HepG2 (cell line): Measurements from ENCODE around the gene SLC25A45. TPM values are rescaled to one million over a fixed set of nuclear protein-coding genes. Genes with fewer than 3 reads are reported as not detected.

ENCODE experiments used
- ATRX ChIP-seq: sonication (generic); formaldehyde crosslinking; IDR thresholded peaks from 2 replicates; pipeline ENCODE4 v1.4.0; 2020; ENCODE audit warnings: missing genetic modification reagents, borderline replicate concordance
- BCL3 ChIP-seq: sonication (generic); formaldehyde crosslinking; IDR thresholded peaks from 2 replicates; pipeline ENCODE4 v1.5.1; 2020; ENCODE audit warnings: mild to moderate bottlenecking, missing genetic modification reagents, moderate library complexity
- CC2D1A ChIP-seq: sonication (generic); formaldehyde crosslinking; IDR thresholded peaks from 2 replicates; pipeline ENCODE4 v1.8.1; 2023; ENCODE audit warnings: mild to moderate bottlenecking, missing genetic modification reagents
- CREM ChIP-seq, 2 experiments: sonication (generic) in 1 of 2; formaldehyde crosslinking in 1 of 2; IDR thresholded peaks; 2 replicates each; pipeline versions ENCODE4 v1.4.0 to v1.6.1; 2016 to 2020; ENCODE audit warnings: antibody characterized with exemption in 1 of 2, mild to moderate bottlenecking in 1 of 2, missing genetic modification reagents in 1 of 2
- HBP1 ChIP-seq: IDR thresholded peaks from 2 replicates; pipeline ENCODE4 v1.6.1; 2016; ENCODE audit warnings: low read depth, control low read depth
- HMGXB3 ChIP-seq: sonication (generic); formaldehyde crosslinking; IDR thresholded peaks from 2 replicates; pipeline ENCODE4 v1.4.0; 2020; ENCODE audit warnings: missing genetic modification reagents, borderline replicate concordance
- IKZF1 ChIP-seq: fragments of 450-650 bp; IDR thresholded peaks from 2 replicates; pipeline ENCODE4 v1.7.1; 2016
- KLF15 ChIP-seq: sonication (generic); formaldehyde crosslinking; IDR thresholded peaks from 2 replicates; pipeline ENCODE4 v1.8.1; 2023; ENCODE audit warnings: borderline replicate concordance, mild to moderate bottlenecking, inconsistent platforms, missing genetic modification reagents, mixed read lengths
- KLF16 ChIP-seq, 2 experiments: sonication (generic) in 1 of 2; formaldehyde crosslinking in 1 of 2; IDR thresholded peaks; 2 replicates each; pipeline versions ENCODE4 v1.6.1 to v1.8.0; 2016 to 2023; ENCODE audit warnings: missing genetic modification reagents in 2 of 2, missing compliant biosample characterization in 1 of 2
- MEF2D ChIP-seq: sonication (generic); formaldehyde crosslinking; IDR thresholded peaks from 2 replicates; pipeline ENCODE4 v1.5.1; 2020; ENCODE audit warnings: mild to moderate bottlenecking, missing genetic modification reagents
- MYC ChIP-seq: sonication (generic); formaldehyde crosslinking; IDR thresholded peaks from 2 replicates; pipeline ENCODE4 v1.9.0; 2021; ENCODE audit warnings: missing genetic modification reagents, borderline replicate concordance
- NAIF1 ChIP-seq: sonication (generic); formaldehyde crosslinking; IDR thresholded peaks from 2 replicates; pipeline ENCODE4 v1.5.0; 2020; ENCODE audit warnings: mild to moderate bottlenecking, missing genetic modification reagents, borderline replicate concordance
- NKX3-1 ChIP-seq: sonication (generic); formaldehyde crosslinking; IDR thresholded peaks from 2 replicates; pipeline ENCODE4 v1.5.0; 2020; ENCODE audit warnings: missing genetic modification reagents
- PHF21A ChIP-seq: sonication (generic); formaldehyde crosslinking; IDR thresholded peaks from 2 replicates; pipeline ENCODE4 v1.5.0; 2020; ENCODE audit warnings: mild to moderate bottlenecking, missing genetic modification reagents
- TBX2 ChIP-seq: sonication (generic); formaldehyde crosslinking; IDR thresholded peaks from 2 replicates; pipeline ENCODE4 v1.5.0; 2020; ENCODE audit warnings: missing genetic modification reagents, mild to moderate bottlenecking, borderline replicate concordance
- ZBTB20 ChIP-seq: sonication (generic); formaldehyde crosslinking; IDR thresholded peaks from 2 replicates; pipeline ENCODE4 v1.8.1; 2023; ENCODE audit warnings: missing genetic modification reagents, low read depth, mild to moderate bottlenecking, borderline replicate concordance
- ZFX ChIP-seq: sonication (generic); formaldehyde crosslinking; IDR thresholded peaks from 2 replicates; pipeline ENCODE4 v1.4.0; 2020; ENCODE audit warnings: mild to moderate bottlenecking, low read depth, missing genetic modification reagents, moderate library complexity
- ZNF101 ChIP-seq: sonication (generic); formaldehyde crosslinking; IDR thresholded peaks from 2 replicates; pipeline ENCODE4 v1.4.0; 2020; ENCODE audit warnings: mild to moderate bottlenecking, low read depth, missing genetic modification reagents, borderline replicate concordance
- ZNF547 ChIP-seq: sonication (generic); formaldehyde crosslinking; IDR thresholded peaks from 2 replicates; pipeline ENCODE4 v1.5.1; 2020; ENCODE audit warnings: mild to moderate bottlenecking, missing genetic modification reagents
- ZNF720 ChIP-seq: sonication (generic); formaldehyde crosslinking; IDR thresholded peaks from 2 replicates; pipeline ENCODE4 v1.4.0; 2020; ENCODE audit warnings: missing genetic modification reagents
- ZNF768 ChIP-seq: sonication (generic); formaldehyde crosslinking; IDR thresholded peaks from 2 replicates; pipeline ENCODE4 v1.4.0; 2020; ENCODE audit warnings: missing genetic modification reagents
- ZNF792 ChIP-seq: IDR thresholded peaks from 2 replicates; pipeline ENCODE4 v1.6.1; 2016
- ZNF878 ChIP-seq: sonication (generic); formaldehyde crosslinking; IDR thresholded peaks from 2 replicates; pipeline ENCODE4 v1.8.1; 2023; ENCODE audit warnings: mild to moderate bottlenecking, missing genetic modification reagents, moderate library complexity
- ZNF883 ChIP-seq: sonication (generic); formaldehyde crosslinking; IDR thresholded peaks from 2 replicates; pipeline ENCODE4 v1.5.1; 2020; ENCODE audit warnings: mild to moderate bottlenecking, missing genetic modification reagents; ENCODE audit errors: not compliant biosample characterization
- ZNF891 ChIP-seq: sonication (generic); formaldehyde crosslinking; IDR thresholded peaks from 2 replicates; pipeline ENCODE4 v1.5.0; 2020; ENCODE audit warnings: mild to moderate bottlenecking, missing genetic modification reagents
- polyA plus RNA-seq, 8 experiments: library from polyadenylated mRNA; depleted of rRNA in 3 of 8; stranded (reverse) in 7 of 8; unstranded in 1 of 8; fragments of >200 nt; fragmentation: Illumina TruSeq in 4 of 8; extraction: Trizol in 4 of 8; gene quantifications; 2 replicates each; pipeline versions ENCODE4 v1.2.1 to v1.2.3, GENCODE V29; 2011 to 2016; ENCODE audit warnings: low read depth in 4 of 8, missing spikeins in 1 of 8, mixed read lengths in 1 of 8; ENCODE audit not compliant: insufficient read depth in 1 of 8
- total RNA-seq, 5 experiments: library from RNA; depleted of rRNA; stranded (reverse); fragments of >200 nt; fragmentation: Illumina TruSeq; extraction: Trizol; gene quantifications; 2 replicates each; pipeline ENCODE4 v1.2.3, GENCODE V29; 2016; ENCODE audit warnings: low read depth in 1 of 5

The SLC25A45 gene
- total and polyA plus RNA-seq, 2 of the 13 experiments (the other 11 are each of a cell fraction or from before 2014, with no cell fraction given), result 1.2 to 3.4 TPM

DNA sequence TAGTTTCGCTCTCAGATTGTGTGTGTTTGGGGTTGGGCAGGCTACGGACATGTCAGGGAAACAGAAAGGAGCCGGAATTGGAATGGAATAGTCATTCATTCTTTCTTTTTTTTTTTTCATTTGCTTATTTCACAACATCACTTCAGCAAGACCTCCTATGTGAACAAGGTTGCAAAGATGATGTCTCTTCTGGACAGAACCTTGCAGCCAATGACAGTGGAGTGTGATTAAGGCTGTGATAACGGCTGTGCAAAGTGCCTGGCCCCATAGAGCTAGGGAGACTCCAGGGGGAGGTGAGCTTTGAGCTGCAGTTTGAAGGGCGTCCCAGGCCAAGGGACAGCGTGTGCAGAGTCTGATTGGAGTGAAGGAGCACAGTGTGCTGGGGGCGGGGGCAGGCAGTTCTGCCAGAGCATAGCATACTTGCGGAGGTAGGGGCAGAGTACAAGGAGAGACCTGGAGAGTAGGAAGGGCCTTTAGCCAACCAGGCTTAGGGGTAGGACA lies 24.5 kb downstream of the SLC25A45 start (continued):
- no peak for TF ChIP-seq BCL3 (CRISPR knock-in tag)
- no peak for TF ChIP-seq NAIF1 (CRISPR knock-in tag)
- TF ChIP-seq CREM (IDR thresholded peaks at IDR 0.05), result peak; percentile 70; the same call in 1 of the 2 replicates
- TF ChIP-seq CREM (CRISPR knock-in tag; IDR thresholded peaks at IDR 0.05), result no peak
- TF ChIP-seq ZBTB20 (CRISPR knock-in tag), result 0 out of 2 replicates have a peak, but pooled peaks have one; percentile 65
- TF ChIP-seq ZNF891 (CRISPR knock-in tag), result no peak
- TF ChIP-seq ZNF768, result no peak
- no peak for TF ChIP-seq KLF15
- TF ChIP-seq ATRX (CRISPR knock-in tag), result no peak
- TF ChIP-seq TBX2 (CRISPR knock-in tag), result peak; percentile 48; the same call in 1 of the 2 replicates
- no peak for TF ChIP-seq ZNF878
- no peak for TF ChIP-seq IKZF1
- no peak for TF ChIP-seq NKX3-1 (CRISPR knock-in tag)
- no peak for TF ChIP-seq ZNF883 (CRISPR knock-in tag)
- TF ChIP-seq PHF21A, result peak; percentile 88
- peak; percentile 64; the same call in 1 of the 2 replicates for TF ChIP-seq HMGXB3 (CRISPR knock-in tag)
- TF ChIP-seq CC2D1A (CRISPR knock-in tag), result no peak
- TF ChIP-seq ZNF720 (CRISPR knock-in tag), result no peak
- TF ChIP-seq ZFX (CRISPR knock-in tag), result peak; percentile 58; the same call in 1 of the 2 replicates
- no peak for TF ChIP-seq ZNF547 (CRISPR knock-in tag)
- peak; percentile 69; the same call in 1 of the 2 replicates for TF ChIP-seq MYC (CRISPR knock-in tag)
- no peak for TF ChIP-seq ZNF101 (CRISPR knock-in tag)
- peak; percentile 82; the same call in 1 of the 2 replicates for TF ChIP-seq MEF2D
- no peak for TF ChIP-seq ZNF792 (CRISPR knock-in tag)
- TF ChIP-seq HBP1 (CRISPR knock-in tag), result no peak
- peak in 1 of 2 experiments; percentile 37; a peak in 1 of 4 replicates for TF ChIP-seq KLF16 (CRISPR knock-in tag; IDR thresholded peaks at IDR 0.05)
